Testis (tissue), 3 donors: ENCODE results near the gene NDFIP1. TPM values are rescaled to one million over a fixed set of nuclear protein-coding genes. Genes with fewer than 3 reads are reported as not detected.
"Not testable (repeated sequence)": the region's sequence is repeated elsewhere in the genome, so short reads cannot be mapped to it uniquely, and the experiment has no call there.

Experiments
- DNase-seq: peaks from one replicate; pipeline ENCODE4 v3.0.0-alpha.2; 2019
- H3K27ac ChIP-seq, 2 donors: fragments of 200-600 bp; sonication (generic); one replicate each; pipeline ENCODE4 v1.5.1; 2019
- H3K27me3 ChIP-seq: fragments of 200-600 bp; sonication (generic); one replicate; pipeline ENCODE4 v1.5.1; 2019
- H3K36me3 ChIP-seq: fragments of 200-600 bp; sonication (generic); one replicate; pipeline ENCODE4 v1.5.1; 2017; ENCODE audit warnings: low read depth; ENCODE audit errors: missing control alignments
- H3K4me1 ChIP-seq: fragments of 200-600 bp; sonication (generic); one replicate; pipeline ENCODE4 v1.5.1; 2019
- H3K4me3 ChIP-seq, 2 donors: fragments of 200-600 bp; sonication (generic); one replicate each; pipeline ENCODE4 v1.5.1; 2017 to 2019
- H3K9me3 ChIP-seq: fragments of 200-600 bp; sonication (generic); one replicate; pipeline ENCODE4 v1.5.1; 2017
- POLR2A ChIP-seq: fragments of 450-650 bp; IDR thresholded peaks from one replicate; pipeline ENCODE4 v1.6.1; 2017; ENCODE audit warnings: antibody characterized with exemption, mild to moderate bottlenecking, moderate library complexity
- WGBS, 2 donors: methylation state at CpG; one replicate each; pipeline ENCODE4 v1.1.5; 2018; 5-methylcytosine and 5-hydroxymethylcytosine counted together
- intact Hi-C: fragments of 100-400 bp; cut with DNase I; formaldehyde crosslinking; loops from one replicate; pipeline ENCODE4 v1.15.1; 2023; ENCODE audit warnings: low total_unique reads
- polyA plus RNA-seq: library from polyadenylated mRNA; stranded (reverse); fragments of 350-450 nt; fragmentation: Illumina TruSeq; extraction: RNeasy Lipid Tissue Mini Kit (QIAGEN cat#74804); gene quantifications from one replicate; pipeline ENCODE4 v1.2.3, GENCODE V29; 2014; ENCODE audit warnings: low read depth, low replicate concordance; ENCODE audit not compliant: insufficient read depth
- total RNA-seq, 2 donors: library from RNA; depleted of rRNA; stranded (reverse); fragments of >200 nt; gene quantifications; one replicate each; pipeline ENCODE4 v1.2.3, GENCODE V29; 2016
- TF ChIP-seq, protein P1 (sequence below), 3 experiments: fragments of 450-650 bp in 2 of 3; fragments of 200-600 bp in 1 of 3; sonication (generic) in 1 of 3; IDR thresholded peaks; one replicate each; pipeline ENCODE4 v1.5.1; 2016 to 2019; ENCODE audit warnings: antibody characterized with exemption in 3 of 3, mild to moderate bottlenecking in 2 of 3, moderate library complexity in 1 of 3

NDFIP1 gene
- total and polyA plus RNA-seq, 3 donors from 2014 or later: 88.7 to 319 (median 292) TPM

- Histone ChIP-seq H3K4me1 (no peaks in the 10 kb centered on the region), H3K36me3 (no peaks in the 10 kb centered on the region), H3K27me3 (no peaks in the 10 kb centered on the region), H3K4me3 (no peak overlapping the region), H3K27ac (no peak overlapping the region), H3K9me3 (no peaks in the 10 kb centered on the region)
- DNase-seq: no peak
- no peak for TF ChIP-seq POLR2A
- TF ChIP-seq, protein P1, sequence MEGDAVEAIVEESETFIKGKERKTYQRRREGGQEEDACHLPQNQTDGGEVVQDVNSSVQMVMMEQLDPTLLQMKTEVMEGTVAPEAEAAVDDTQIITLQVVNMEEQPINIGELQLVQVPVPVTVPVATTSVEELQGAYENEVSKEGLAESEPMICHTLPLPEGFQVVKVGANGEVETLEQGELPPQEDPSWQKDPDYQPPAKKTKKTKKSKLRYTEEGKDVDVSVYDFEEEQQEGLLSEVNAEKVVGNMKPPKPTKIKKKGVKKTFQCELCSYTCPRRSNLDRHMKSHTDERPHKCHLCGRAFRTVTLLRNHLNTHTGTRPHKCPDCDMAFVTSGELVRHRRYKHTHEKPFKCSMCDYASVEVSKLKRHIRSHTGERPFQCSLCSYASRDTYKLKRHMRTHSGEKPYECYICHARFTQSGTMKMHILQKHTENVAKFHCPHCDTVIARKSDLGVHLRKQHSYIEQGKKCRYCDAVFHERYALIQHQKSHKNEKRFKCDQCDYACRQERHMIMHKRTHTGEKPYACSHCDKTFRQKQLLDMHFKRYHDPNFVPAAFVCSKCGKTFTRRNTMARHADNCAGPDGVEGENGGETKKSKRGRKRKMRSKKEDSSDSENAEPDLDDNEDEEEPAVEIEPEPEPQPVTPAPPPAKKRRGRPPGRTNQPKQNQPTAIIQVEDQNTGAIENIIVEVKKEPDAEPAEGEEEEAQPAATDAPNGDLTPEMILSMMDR (IDR thresholded peaks at IDR 0.05): no peak
- intact Hi-C loops: no loop called here
Measured at GRCh38 chr5:142186514-142186856, 77.9 kb downstream of the NDFIP1 start.

DNA sequence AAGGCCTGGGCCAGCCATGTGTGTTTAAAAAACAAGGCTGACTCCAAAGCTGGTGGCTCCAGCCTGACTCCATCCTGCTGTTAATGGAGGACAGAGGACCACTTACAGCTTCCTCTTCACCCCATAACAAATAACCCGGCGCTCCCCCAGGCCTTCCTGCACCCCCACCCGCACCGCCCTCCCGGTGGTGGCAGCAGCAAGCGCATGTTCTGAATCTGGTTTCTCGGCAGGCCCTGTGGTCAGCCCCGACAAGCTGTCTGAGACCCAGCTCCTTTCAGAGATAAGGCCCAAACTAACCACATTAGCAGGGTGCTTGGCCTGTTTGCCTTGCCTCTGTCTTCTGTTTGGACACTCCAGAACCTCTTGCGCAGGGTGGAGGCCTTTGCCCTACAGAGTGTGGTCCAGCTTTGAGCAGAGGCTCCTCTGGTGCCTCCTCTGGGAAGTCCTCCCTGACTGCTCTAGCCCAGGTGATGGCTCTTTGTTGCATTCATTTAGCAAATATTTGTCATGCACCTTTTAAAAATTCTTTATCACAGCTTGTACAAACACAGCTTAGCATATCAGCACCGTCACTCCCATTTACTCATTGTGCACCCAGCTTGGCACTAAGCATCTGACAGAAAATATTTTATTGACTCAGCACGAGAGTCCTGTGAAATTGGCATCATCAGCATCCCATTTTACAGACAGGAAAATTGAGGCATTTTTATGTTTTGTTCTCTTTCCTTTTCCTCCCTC, 78.4 kb downstream of the NDFIP1 start:
- H3K9me3 ChIP-seq: no peaks in the 10 kb centered on the region
- TF ChIP-seq, protein P1 (IDR thresholded peaks at IDR 0.05): no peak
- no peak for TF ChIP-seq POLR2A
- H3K36me3 ChIP-seq: no peaks in the 10 kb centered on the region
- H3K27me3 ChIP-seq: no peaks in the 10 kb centered on the region
- no peak overlapping the region for H3K4me3 ChIP-seq
- WGBS, 2 donors: 63 to 71% methylated on average over 10 to 11 of the region's 11 CpGs
- H3K27ac ChIP-seq: no peak overlapping the region
- DNase-seq: no peak
- intact Hi-C loops: no loop called here
- no peaks in the 10 kb centered on the region for H3K4me1 ChIP-seq

DNA sequence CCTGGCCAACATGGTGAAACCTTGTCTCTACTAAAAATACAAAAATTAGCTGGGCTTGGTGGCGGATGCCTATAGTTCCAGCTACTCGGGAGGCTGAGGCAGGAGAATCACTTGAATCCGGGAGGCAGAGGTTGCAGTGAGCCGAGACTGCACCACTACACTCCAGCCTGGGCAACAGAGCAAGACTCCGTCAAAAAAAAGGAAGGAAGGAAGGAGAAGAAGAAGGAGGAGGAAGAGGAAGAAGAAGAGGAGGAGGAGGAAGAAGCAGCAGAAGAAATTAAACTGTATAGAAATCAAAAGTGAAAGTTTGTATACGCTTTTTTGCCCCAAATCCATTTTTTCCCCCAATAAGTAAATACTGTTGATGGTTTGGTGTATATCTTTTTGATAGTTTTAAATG, 80.1 kb downstream of the NDFIP1 start:
- H3K36me3 ChIP-seq, H3K4me3 ChIP-seq, H3K27ac ChIP-seq, intact Hi-C loops, DNase-seq, H3K4me1 ChIP-seq, H3K27me3 ChIP-seq, H3K9me3 ChIP-seq: not testable (repeated sequence)
- 83 to 92% methylated on average over 6 of the region's 6 CpGs for WGBS, 2 donors

- 82 to 87% methylated on average over 5 to 8 of the region's 8 CpGs for WGBS, 2 donors
- no peaks in the 10 kb centered on the region for H3K27me3 ChIP-seq
- no peak overlapping the region for H3K4me3 ChIP-seq
- no peaks in the 10 kb centered on the region for H3K36me3 ChIP-seq
- no peak for DNase-seq
- intact Hi-C loops: no loop called here
- no peaks in the 10 kb centered on the region for H3K9me3 ChIP-seq
- no peaks in the 10 kb centered on the region for H3K4me1 ChIP-seq
- TF ChIP-seq, protein P1 (IDR thresholded peaks at IDR 0.05): no peak
- no peak for TF ChIP-seq POLR2A
- no peak overlapping the region for H3K27ac ChIP-seq
Measured at GRCh38 chr5:142189813-142190212, 81.2 kb downstream of the NDFIP1 start.

DNA sequence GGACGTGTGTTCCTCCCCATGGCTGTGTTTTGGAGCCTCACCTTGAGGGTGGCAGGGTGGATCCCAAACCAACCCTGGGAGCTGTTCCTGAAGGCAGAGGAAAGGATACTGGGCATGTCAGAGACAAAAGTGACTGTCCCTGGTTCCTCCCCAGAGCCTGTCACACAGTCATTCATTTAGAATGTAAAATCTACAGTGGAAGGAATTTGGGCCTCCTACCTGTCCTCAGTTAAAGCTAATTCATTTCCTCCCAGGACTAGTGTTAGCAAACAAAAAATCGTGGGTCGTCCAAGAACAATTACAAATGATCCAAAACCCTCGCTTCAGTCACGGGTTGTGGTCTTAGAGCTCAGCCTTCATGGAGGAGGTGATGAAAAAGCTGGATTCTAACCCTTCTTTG, 83.2 kb downstream of the NDFIP1 start:
- 86 to 92% methylated on average over 5 of the region's 5 CpGs for whole genome bisulfite sequencing, 2 donors
- no peaks in the 10 kb centered on the region for H3K36me3 ChIP-seq
- H3K4me1 ChIP-seq: no peaks in the 10 kb centered on the region
- no peak overlapping the region for H3K27ac ChIP-seq
- TF ChIP-seq POLR2A: no peak
- TF ChIP-seq, protein P1 (IDR thresholded peaks at IDR 0.05): no peak
- H3K4me3 ChIP-seq: no peak overlapping the region
- no peaks in the 10 kb centered on the region for H3K9me3 ChIP-seq
- no peak for DNase-seq
- no peaks in the 10 kb centered on the region for H3K27me3 ChIP-seq
- intact Hi-C loops: no loop called here
